ENCODE results near the gene FUNDC2.

- TF ChIP-seq CTCF (IDR thresholded peaks at IDR 0.05; ENCODE audit: extremely low read depth in 1 of 2, insufficient read depth in 1 of 2, low read depth in 1 of 2, low read length in 2 of 2) (peak; percentile 38 to 66), POLR2AphosphoS5 (IDR thresholded peaks at IDR 0.05; ENCODE audit: insufficient read depth, low read depth, low read length) (no peak), POLR2A (IDR thresholded peaks at IDR 0.05; ENCODE audit: low read depth, low read length) (no peak), EZH2 (IDR thresholded peaks at IDR 0.05; ENCODE audit: borderline replicate concordance, low read depth, low read length, severe bottlenecking) (no peak), MAX (IDR thresholded peaks at IDR 0.05; ENCODE audit: insufficient read depth, insufficient read length) (no peak), JUN (IDR thresholded peaks at IDR 0.05; ENCODE audit: borderline replicate concordance, insufficient read depth, insufficient read length, low read depth) (no peak), FOS (IDR thresholded peaks at IDR 0.05; ENCODE audit: borderline replicate concordance, insufficient read depth, low read length) (no peak)
Measured at GRCh38 chrX:155048977-155049619, 22.5 kb downstream of the FUNDC2 start.

Measured in endothelial cell of umbilical vein (primary cell).